AG09319 (cell line): Measurements from ENCODE around the gene DCTD.

ENCODE experiments used
- DNase-seq: peaks from one replicate; pipeline ENCODE4 v3.0.0-alpha.2; 2010; ENCODE audit warnings: low read depth; ENCODE audit errors: extremely low read depth
- CTCF ChIP-seq: IDR thresholded peaks from 2 replicates; pipeline ENCODE4 v1.5.1; 2011; ENCODE audit warnings: low read depth, mild to moderate bottlenecking, inconsistent platforms, low read length, moderate library complexity

Gene DCTD

GRCh38 chr4:182876427-182876826 is 40.8 kb downstream of the DCTD start:
- DNase-seq: no peak
- no peak for TF ChIP-seq CTCF

DNA sequence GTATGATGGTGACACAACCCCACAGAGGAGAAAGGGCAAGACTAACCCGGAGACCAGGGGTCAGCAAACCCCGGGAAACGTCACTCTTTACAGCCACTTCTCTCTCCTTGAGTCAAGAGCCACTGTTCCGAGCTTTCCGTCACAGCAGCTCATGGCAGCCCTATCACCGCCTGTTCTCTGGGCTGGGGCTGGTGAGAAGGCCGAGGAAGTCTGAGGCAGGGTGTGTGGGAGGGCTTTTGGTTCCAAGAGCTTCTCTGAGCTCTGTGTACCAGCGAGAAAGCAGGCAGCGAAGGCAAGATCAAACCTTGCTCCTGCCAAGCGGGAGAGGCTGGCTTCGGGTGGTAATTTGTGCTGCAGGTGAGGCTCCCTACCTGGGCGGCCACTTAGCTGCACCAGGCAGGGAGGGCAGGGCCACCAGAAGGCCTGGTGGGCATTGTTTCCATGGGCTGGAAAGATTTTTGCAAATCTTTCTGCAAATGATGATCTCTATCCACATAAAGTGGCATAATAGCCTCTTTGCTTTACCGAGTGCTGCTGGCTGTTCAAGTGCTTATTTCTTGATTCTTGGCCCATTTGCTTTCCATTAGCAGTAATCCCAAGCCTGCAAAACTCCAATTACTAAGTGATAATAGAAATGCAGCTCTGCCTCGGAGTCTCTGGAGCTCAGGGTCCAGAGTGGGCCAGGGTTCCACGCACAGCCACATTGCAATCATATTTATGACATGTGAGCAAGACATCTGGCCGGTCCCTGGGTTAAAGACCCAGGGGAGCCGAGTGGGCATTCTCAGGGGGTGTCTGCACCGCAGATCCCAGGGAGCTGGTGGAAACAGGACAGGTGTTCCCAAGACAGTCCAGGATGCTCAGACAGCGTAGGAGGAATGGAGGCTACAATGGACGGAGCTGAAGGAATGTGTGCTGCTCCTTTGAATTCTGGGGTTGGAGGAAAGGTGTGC is 41.5 kb downstream of the DCTD start:
- no peak for TF ChIP-seq CTCF
- DNase-seq: no peak

GRCh38 chr4:182874797-182875345 is 42.3 kb downstream of the DCTD start:
- DNase-seq: no peak
- no peak for TF ChIP-seq CTCF

GRCh38 chr4:182874304-182874751 is 42.9 kb downstream of the DCTD start:
- no peak for TF ChIP-seq CTCF
- no peak for DNase-seq

GRCh38 chr4:182873726-182874125 is 43.5 kb downstream of the DCTD start:
- no peak for TF ChIP-seq CTCF
- no peak for DNase-seq

DNA sequence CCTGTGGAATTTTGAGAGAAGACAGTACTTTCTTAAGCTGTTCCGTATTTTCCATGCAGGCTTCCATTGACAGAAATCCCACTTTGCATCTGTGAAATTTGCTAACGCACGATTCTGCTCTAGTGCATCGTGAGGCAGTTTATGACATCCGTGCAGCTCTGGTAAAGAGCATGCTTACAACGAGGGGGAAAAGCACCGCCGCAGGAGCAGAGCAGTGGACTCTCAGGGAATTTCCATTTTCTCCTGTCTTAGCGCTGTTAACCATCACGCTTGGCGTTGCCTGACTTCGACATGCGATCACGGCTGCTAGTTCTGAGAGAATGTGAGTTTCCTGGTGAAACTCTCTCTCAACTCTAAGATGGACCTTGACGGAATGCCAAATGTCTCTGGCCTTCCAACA is 43.9 kb downstream of the DCTD start:
- TF ChIP-seq CTCF: no peak
- no peak for DNase-seq

DNA sequence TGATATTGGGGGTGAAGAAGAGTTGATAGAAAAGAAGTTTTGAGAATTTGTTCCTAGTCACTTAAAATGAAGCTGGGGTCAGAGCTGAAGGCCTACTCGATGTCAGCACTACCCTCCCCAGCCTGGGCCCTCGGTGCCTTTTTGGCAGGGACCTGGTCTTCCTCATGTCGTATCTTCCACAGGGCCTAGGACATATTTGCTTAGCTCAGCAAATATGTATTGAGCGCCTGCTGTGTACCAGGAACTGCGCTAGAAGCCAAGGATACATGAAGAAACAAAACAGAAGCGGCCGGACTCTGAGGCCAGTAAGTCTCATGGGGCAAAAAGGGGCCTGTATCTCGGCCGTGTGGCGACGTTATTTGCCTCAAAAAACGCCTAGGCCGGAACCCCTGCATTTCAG is 44.3 kb downstream of the DCTD start:
- no peak for DNase-seq
- TF ChIP-seq CTCF: no peak
